GM12878 (cell line): Measurements from ENCODE around the gene TIMD4. TPM values are rescaled to one million over a fixed set of nuclear protein-coding genes. Genes with fewer than 3 reads are reported as not detected.

Experiments
- ATAC-seq: fragments of 200-7000 bp; cut with Tn5 transposase; 3 replicates; pipeline ENCODE4 v1.9.1; 2020; ENCODE audit warnings: mild to moderate bottlenecking, moderate library complexity
- BruUV-seq: library from RNA; stranded (reverse); fragments of 400-500 nt; replicated peaks from 2 replicates; lab custom pipeline; 2021; lab: Mats Ljungman, UMichigan
- CTCF ChIA-PET: fragments of 300-600 bp; sonication (Branson Sonifier 250); formaldehyde crosslinking; extraction: SDS; loops from one replicate; lab custom pipeline; 2021; ENCODE audit warnings: inconsistent platforms; lab: Yijun Ruan, JAX
- POLR2A ChIA-PET: fragments of 350-600 bp; formaldehyde crosslinking; extraction: SDS; loops from one replicate; lab custom pipeline; 2021; ENCODE audit warnings: inconsistent platforms; lab: Charles Lee
- RAD21 ChIA-PET: fragments of 300-600 bp; sonication (Branson Sonifier 250); formaldehyde crosslinking; loops from one replicate; lab custom pipeline; 2023; ENCODE audit warnings: antibody characterized with exemption; ENCODE audit not compliant: unreplicated experiment; lab: Charles Lee
- SMC1A ChIA-PET: fragments of 300-600 bp; sonication (Branson Sonifier 250); formaldehyde crosslinking; loops from one replicate; lab custom pipeline; 2023; ENCODE audit not compliant: unreplicated experiment, uncharacterized antibody; lab: Charles Lee
- DNase-seq: peaks from one replicate; pipeline ENCODE4 v3.0.0-alpha.2; 2011; ENCODE audit warnings: low read depth, low spot score
- FAIRE-seq: peaks from 3 replicates; lab custom pipeline; 2011; peaks lifted over from hg19 to GRCh38; lab: Jason Lieb, UNC
- H2AFZ ChIP-seq: 2 replicates; pipeline ENCODE4 v1.6.0; 2011; ENCODE audit warnings: low read depth, low read length, control low read depth; ENCODE audit not compliant: control insufficient read depth
- H3K27ac ChIP-seq: 2 replicates; pipeline ENCODE4 v1.5.1; 2011; ENCODE audit warnings: control low read depth; ENCODE audit not compliant: control insufficient read depth, insufficient read depth
- H3K27me3 ChIP-seq, 2 experiments: replicated peaks in 1 of 2; 2 replicates each; pipeline versions ENCODE4 v1.6.0 to v1.6.1; 2011; ENCODE audit warnings: low read length in 1 of 2; ENCODE audit not compliant: control insufficient read depth in 2 of 2, insufficient read depth in 2 of 2
- H3K36me3 ChIP-seq, 2 experiments: 2 replicates each; pipeline ENCODE4 v1.5.1; 2011; ENCODE audit warnings: low read length in 1 of 2; ENCODE audit not compliant: control insufficient read depth in 2 of 2, insufficient read depth in 2 of 2
- H3K4me1 ChIP-seq: 2 replicates; pipeline ENCODE4 v1.6.1; 2011; ENCODE audit warnings: mild to moderate bottlenecking, low read length, moderate library complexity, mixed read lengths; ENCODE audit not compliant: control insufficient read depth, insufficient read depth
- H3K4me2 ChIP-seq: 2 replicates; pipeline ENCODE4 v1.6.0; 2011; ENCODE audit warnings: control low read depth; ENCODE audit not compliant: control insufficient read depth, insufficient read depth
- H3K4me3 ChIP-seq: fragments of 200-600 bp; sonication (generic); 2 replicates; pipeline ENCODE4 v1.5.1; 2016
- H3K79me2 ChIP-seq: 2 replicates; pipeline ENCODE4 v1.6.0; 2011; ENCODE audit warnings: low read length; ENCODE audit not compliant: control insufficient read depth, insufficient read depth
- H3K9ac ChIP-seq: 2 replicates; pipeline ENCODE4 v1.8.0; 2011; ENCODE audit warnings: low read length, control low read depth, mixed read lengths; ENCODE audit not compliant: control insufficient read depth, insufficient read depth
- H3K9me3 ChIP-seq: replicated peaks from 3 replicates; pipeline ENCODE4 v1.5.1; 2011; ENCODE audit warnings: mild to moderate bottlenecking, low read length; ENCODE audit not compliant: control insufficient read depth, insufficient read depth
- H4K20me1 ChIP-seq: 2 replicates; pipeline ENCODE4 v1.6.0; 2011; ENCODE audit not compliant: control insufficient read depth, insufficient read depth
- CBX5 ChIP-seq: sonication (generic); IDR thresholded peaks from 2 replicates; pipeline ENCODE4 v1.6.1; 2016; ENCODE audit warnings: low read depth, moderate library complexity, mild to moderate bottlenecking, inconsistent platforms
- E2F4 ChIP-seq: IDR thresholded peaks from 2 replicates; pipeline ENCODE4 v1.6.1; 2012; ENCODE audit warnings: low read depth, low read length, improper control_type of control experiment
- FOS ChIP-seq: IDR thresholded peaks from 3 replicates; pipeline ENCODE4 v1.6.1; 2011; ENCODE audit warnings: borderline replicate concordance; ENCODE audit not compliant: insufficient read length; ENCODE audit errors: extremely low read depth
- MTA3 ChIP-seq: IDR thresholded peaks from 2 replicates; pipeline ENCODE4 v1.6.1; 2012; ENCODE audit warnings: low read length, inconsistent platforms, borderline replicate concordance
- PAX8 ChIP-seq: fragments of 450-650 bp; IDR thresholded peaks from 2 replicates; pipeline ENCODE4 v1.6.1; 2017; ENCODE audit warnings: mild to moderate bottlenecking, moderate library complexity
- POLR2AphosphoS5 ChIP-seq: IDR thresholded peaks from 2 replicates; pipeline ENCODE4 v1.6.1; 2011; ENCODE audit warnings: mild to moderate bottlenecking, low read length, inconsistent platforms
- SRF ChIP-seq, 2 experiments: IDR thresholded peaks; 2 replicates each; pipeline ENCODE4 v1.6.1; 2011; ENCODE audit warnings: low read depth in 2 of 2, low read length in 2 of 2, mild to moderate bottlenecking in 1 of 2, moderate library complexity in 1 of 2
- STAT3 ChIP-seq: IDR thresholded peaks from 2 replicates; pipeline ENCODE4 v1.6.1; 2011; ENCODE audit warnings: low read depth, low read length, improper control_type of control experiment
- SUZ12 ChIP-seq: fragments of 200-600 bp; sonication (generic); IDR thresholded peaks from one replicate; pipeline ENCODE4 v1.6.1; 2018; ENCODE audit warnings: antibody characterized with exemption, mild to moderate bottlenecking; ENCODE audit not compliant: unreplicated experiment
- TBL1XR1 ChIP-seq: IDR thresholded peaks from 2 replicates; pipeline ENCODE4 v1.6.1; 2012; ENCODE audit warnings: low read depth, low read length, improper control_type of control experiment
- TCF12 ChIP-seq: IDR thresholded peaks from 2 replicates; pipeline ENCODE4 v1.6.1; 2011; ENCODE audit warnings: low read depth, mild to moderate bottlenecking, low read length
- USF2 ChIP-seq: IDR thresholded peaks from 2 replicates; pipeline ENCODE4 v1.6.1; 2011; ENCODE audit warnings: low read depth, low read length, improper control_type of control experiment, borderline replicate concordance
- YY1 ChIP-seq: IDR thresholded peaks from 2 replicates; pipeline ENCODE4 v1.6.1; 2011; ENCODE audit warnings: low read depth, mild to moderate bottlenecking, low read length
- ZBTB33 ChIP-seq: fragments of 450-650 bp; IDR thresholded peaks from 2 replicates; pipeline ENCODE4 v1.6.1; 2017; ENCODE audit warnings: mild to moderate bottlenecking
- ZNF207 ChIP-seq: fragments of 450-650 bp; IDR thresholded peaks from 2 replicates; pipeline ENCODE4 v1.6.1; 2014; ENCODE audit warnings: antibody characterized with exemption, mild to moderate bottlenecking, borderline replicate concordance
- ZNF274 ChIP-seq: IDR thresholded peaks from one replicate; pipeline ENCODE4 v1.8.0; 2011; ENCODE audit not compliant: insufficient read length, insufficient read depth
- ZNF592 ChIP-seq: fragments of 450-650 bp; IDR thresholded peaks from 2 replicates; pipeline ENCODE4 v1.6.1; 2017; ENCODE audit warnings: mild to moderate bottlenecking, moderate library complexity
- WGBS: methylation state at CpG from one replicate; pipeline ENCODE4 v1.1.6; 2016; ENCODE audit warnings: low lambda C conversion rate; ENCODE audit not compliant: insufficient replicate concordance, insufficient coverage; ENCODE audit errors: missing lambda C conversion rate; 5-methylcytosine and 5-hydroxymethylcytosine counted together
- in situ Hi-C: fragments of 300-500 bp; cut with MboI; formaldehyde crosslinking; loops from 9 replicates; pipeline ENCODE4 v1.14.3; 2018; ENCODE audit warnings: mixed read lengths
- intact Hi-C: fragments of 100-400 bp; cut with micrococcal nuclease; formaldehyde crosslinking; loops from one replicate; pipeline ENCODE4 v1.14.2; 2022; ENCODE audit not compliant: unreplicated experiment
- polyA plus RNA-seq, 11 experiments: library from polyadenylated mRNA; depleted of rRNA in 4 of 11; unstranded in 6 of 11; stranded (reverse) in 5 of 11; fragments of >200 nt; fragmentation: Nextera tagmentation in 4 of 11; fragmentation: Illumina TruSeq in 1 of 11; extraction: Ambion mirVana in 4 of 11; extraction: Trizol in 1 of 11; gene quantifications; 1 replicate in 1 of 11; 2 replicates in 10 of 11; pipeline versions ENCODE4 v1.2.1 to v1.2.3, GENCODE V29; 2011 to 2016; ENCODE audit warnings: inconsistent platforms in 2 of 11, missing spikeins in 2 of 11, low read depth in 1 of 11
- total RNA-seq, 4 experiments: library from RNA; depleted of rRNA in 3 of 4; stranded (reverse); fragments of >200 nt in 3 of 4; fragmentation: Illumina TruSeq in 1 of 4; extraction: Trizol in 1 of 4; gene quantifications; 2 replicates each; pipeline versions ENCODE4 v1.2.1 to v1.2.3, GENCODE V29; 2013 to 2021

TIMD4 gene
- total and polyA plus RNA-seq, 10 of the 15 experiments (the other 5 are each of a cell fraction or from before 2014, with no cell fraction given) = 1.3 to 15.4 (median 5.3) TPM

GRCh38 chr5:156892864-156893263 lies 70.2 kb downstream of the TIMD4 start:
- no peaks in the 10 kb centered on the region for H3K79me2 ChIP-seq
- POLR2A ChIA-PET = interaction anchor here (0.6 to 3.8 kb wide), 3 partner anchors 10 to 125 kb away, joined by 4 to 17 read pairs (median 5); no protein-coding TSS in a partner anchor
- BruUV-seq = no TSS peak
- CTCF ChIA-PET = interaction anchor here (0.7 to 4.1 kb wide), 8 partner anchors 12 to 239 kb away, joined by 3 to 26 read pairs (median 6); no protein-coding TSS in a partner anchor
- FAIRE-seq (no peak), DNase-seq (no peak), ATAC-seq (peak; percentile 51)
- H3K36me3 ChIP-seq = no peaks in the 10 kb centered on the region
- intact Hi-C loops = loop anchor here (1.0 to 2.0 kb wide), 3 partner anchors 28 to 134 kb away; no protein-coding TSS in a partner anchor
- no peaks in the 10 kb centered on the region for H3K9me3 ChIP-seq
- H3K27me3 ChIP-seq = no peaks in the 10 kb centered on the region
- WGBS = 97% methylated on average over 2 of the region's 4 CpGs
- H3K4me2 ChIP-seq = no peak overlapping the region
- no peak overlapping the region for H2AFZ ChIP-seq
- no peak overlapping the region for H3K27ac ChIP-seq
- no peak overlapping the region for H3K4me3 ChIP-seq
- TF ChIP-seq YY1 (no peak), POLR2AphosphoS5 (no peak), CBX5 (no peak), SUZ12 (no peak), ZBTB33 (no peak), TCF12 (no peak), ZNF274 (no peak), USF2 (no peak), E2F4 (no peak), MTA3 (no peak), SRF (IDR thresholded peaks at IDR 0.05; ENCODE audit: low read depth in 2 of 2, low read length in 2 of 2) (no peak), PAX8 (no peak), FOS (no peak), ZNF207 (no peak), STAT3 (no peak), TBL1XR1 (no peak), ZNF592 (no peak)
- no peak overlapping the region for H3K9ac ChIP-seq
- SMC1A ChIA-PET = interaction anchor here (0.6 to 5.3 kb wide), 12 partner anchors 9 to 368 kb away, joined by 3 to 53 read pairs (median 4); no protein-coding TSS in a partner anchor
- in situ Hi-C loops = no loop called here
- RAD21 ChIA-PET = interaction anchor here (1.3 to 10.8 kb wide), 5 partner anchors 12 to 239 kb away, joined by 3 to 218 read pairs (median 14); no protein-coding TSS in a partner anchor
- H3K4me1 ChIP-seq = peaks cover 23% of the 10 kb centered on the region
- no peaks in the 10 kb centered on the region for H4K20me1 ChIP-seq
